Measurements from ENCODE around the gene LAT. TPM values are rescaled to one million over a fixed set of nuclear protein-coding genes. Genes with fewer than 3 reads are reported as not detected.

Gene LAT
- polyA plus RNA-seq (2012; rRNA removed) = 8.0 and 8.6 TPM in 2 replicates
- polyA plus RNA-seq (2012; cell fraction: cytosol; rRNA removed) = 0.62 and 1.3 TPM in 2 replicates
- polyA plus RNA-seq (2012; cell fraction: nucleus; rRNA removed) = 101 and 132 TPM in 2 replicates

- 70% methylated on average over 2 of the region's 24 CpGs for whole genome bisulfite sequencing (ENCODE audit: low lambda C conversion rate)
- Histone ChIP-seq H3K36me3 (replicated peaks in 1 of 2; ENCODE audit: control insufficient read depth in 1 of 2, insufficient read depth in 2 of 2, low read length in 1 of 2) (peaks cover 16 to 28% of the 10 kb centered on the region in 2 experiments), H3K27me3 (ENCODE audit: insufficient read depth) (no peaks in the 10 kb centered on the region), H4K20me1 (ENCODE audit: insufficient read depth) (no peaks in the 10 kb centered on the region), H3K9me2 (no peaks in the 10 kb centered on the region), H3K9ac (no peak within 1 kb of the TSS), H2AFZ (ENCODE audit: low read depth) (no peak within 1 kb of the TSS), H3K4me2 (no peak within 1 kb of the TSS), H3K9me3 (no peaks in the 10 kb centered on the region), H3F3A (replicated peaks; ENCODE audit: insufficient read depth) (no peaks in the 10 kb centered on the region), H3K4me1 (ENCODE audit: control insufficient read depth in 1 of 2, insufficient read depth in 2 of 2, low read depth in 1 of 2, low read length in 1 of 2) (no peaks in the 10 kb centered on the region), H3K79me2 (ENCODE audit: insufficient read depth) (no peaks in the 10 kb centered on the region), H3K4me3 (ENCODE audit: low read depth in 2 of 2, low read length in 1 of 2) (no peak within 1 kb of the TSS), H3K27ac (ENCODE audit: low read depth in 2 of 2, low read length in 1 of 2) (no peak within 1 kb of the TSS)
- DNase-seq = no peak
- TF ChIP-seq FOXM1 (IDR thresholded peaks at IDR 0.05; ENCODE audit: low read depth) (no peak), FOXJ3 (CRISPR knock-in tag; IDR thresholded peaks at IDR 0.05) (no peak), IRF3 (IDR thresholded peaks at IDR 0.05; ENCODE audit: low read depth, low read length) (no peak), RAD21 (IDR thresholded peaks at IDR 0.05; ENCODE audit: low read length) (no peak), RFX5 (IDR thresholded peaks at IDR 0.05; ENCODE audit: low read length) (no peak), EZH2phosphoT487 (IDR thresholded peaks at IDR 0.05; ENCODE audit: borderline replicate concordance, low read depth) (no peak), RCOR1 (IDR thresholded peaks at IDR 0.05; ENCODE audit: low read length) (no peak), CHD2 (IDR thresholded peaks at IDR 0.05; ENCODE audit: low read length, partially characterized antibody) (no peak), GATA2 (CRISPR knock-in tag; IDR thresholded peaks at IDR 0.05) (no peak), SIN3A (IDR thresholded peaks at IDR 0.05; ENCODE audit: borderline replicate concordance, low read depth, low read length) (no peak), YY1 (IDR thresholded peaks at IDR 0.05; ENCODE audit: low read depth) (no peak), MEF2A (IDR thresholded peaks at IDR 0.05; ENCODE audit: borderline replicate concordance, low read depth) (no peak), ELF1 (IDR thresholded peaks at IDR 0.05) (no peak), TEAD4 (IDR thresholded peaks at IDR 0.05; ENCODE audit: borderline replicate concordance, insufficient read depth) (no peak), CTCF (IDR thresholded peaks at IDR 0.05) (no peak), GABPA (IDR thresholded peaks at IDR 0.05; ENCODE audit: low read depth) (no peak), TAF1 (IDR thresholded peaks at IDR 0.05; ENCODE audit: borderline replicate concordance, low read depth, low read length) (no peak), RXRA (IDR thresholded peaks at IDR 0.05; ENCODE audit: borderline replicate concordance, low read depth) (no peak)
- ChIA-PET CTCF (no interaction called here), POLR2A (interaction anchor here (2.6 kb wide), 1 partner anchor 10 kb away, joined by 8 read pairs; the partner anchor contains the start of gene SPNS1)
Measured at GRCh38 chr16:28984619-28985135, at the start of gene LAT. TSS of gene LAT (plus strand) at chr16:28985052. CDS start at chr16:28985418, 366 bp downstream.
